Activated naive CD8-positive, alpha-beta T cell treated with anti-CD3 and anti-CD28 coated beads, Interleukin-2, amount 50 U/mL, for 16 hours (primary cell): ENCODE data around the gene CCL28.
"Not testable (repeated sequence)": the region's sequence is repeated elsewhere in the genome, so short reads cannot be mapped to it uniquely, and the experiment has no call there.

Source experiments
- DNase-seq: peaks from one replicate; pipeline ENCODE4 v3.0.0-alpha.2; 2020; ENCODE audit warnings: low read depth, low spot score

The CCL28 gene, protein sequence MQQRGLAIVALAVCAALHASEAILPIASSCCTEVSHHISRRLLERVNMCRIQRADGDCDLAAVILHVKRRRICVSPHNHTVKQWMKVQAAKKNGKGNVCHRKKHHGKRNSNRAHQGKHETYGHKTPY

DNA sequence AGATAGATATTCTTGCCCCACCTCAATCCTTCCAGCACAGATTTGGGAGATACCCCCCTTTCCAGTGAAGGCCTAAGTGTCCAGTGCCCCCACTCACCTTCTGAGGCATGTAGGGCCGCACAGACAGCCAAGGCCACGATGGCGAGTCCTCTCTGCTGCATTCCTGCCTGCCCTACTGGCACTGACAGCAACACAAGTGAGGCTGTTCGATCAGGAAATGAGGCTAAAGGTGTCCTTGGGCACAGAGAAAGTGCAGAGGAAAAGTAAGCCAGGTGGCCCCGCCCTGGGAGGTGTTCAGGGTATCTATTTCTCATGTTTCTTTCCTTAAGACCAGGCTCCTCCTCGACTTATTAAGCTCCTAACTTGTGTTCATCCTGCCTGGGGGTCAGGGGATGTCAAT, at the start of gene CCL28:
CCL28 (minus strand) TSS at position 236 of the 400 bp plus-strand sequence; CDS start at position 161, 75 bp downstream.
- DNase-seq: no peak

DNA sequence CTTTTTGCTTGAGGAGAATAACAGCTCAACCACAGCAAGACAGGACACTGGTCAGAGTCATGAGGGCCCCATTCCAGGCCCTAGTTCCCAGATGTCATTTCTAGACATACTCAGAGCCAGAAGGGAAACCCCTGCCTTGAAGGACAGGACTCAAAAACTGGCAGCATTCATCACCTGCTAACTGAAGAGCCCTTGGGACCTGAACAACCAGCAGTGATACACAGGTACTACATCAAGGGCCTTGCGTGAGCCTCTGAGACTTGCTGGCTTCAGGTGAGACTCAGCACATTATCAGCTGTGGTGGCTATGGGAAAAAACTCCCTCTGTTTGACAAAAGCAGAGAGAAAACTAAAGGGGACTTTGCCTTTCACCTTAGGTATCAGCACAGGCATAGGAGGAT, 48.9 kb upstream of the CCL28 start:
- DNase-seq: no peak

DNA sequence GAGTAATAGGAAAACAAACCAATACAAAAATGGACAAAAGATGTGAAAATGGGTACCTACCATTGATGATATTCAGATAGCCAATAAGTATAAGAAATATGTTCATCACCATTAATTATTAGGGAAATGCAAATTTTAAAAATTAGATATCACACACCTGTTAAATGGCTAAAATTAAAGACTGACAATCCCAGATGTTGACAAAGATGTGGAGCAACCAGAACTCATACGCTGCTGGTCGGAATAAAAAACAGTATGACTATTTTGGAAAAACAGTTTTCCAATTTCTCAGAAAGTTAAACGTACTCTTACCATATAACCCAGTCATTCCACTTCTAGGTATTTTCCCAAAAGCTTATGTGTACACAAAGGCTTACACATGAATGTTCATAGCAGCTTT, 44.4 kb upstream of the CCL28 start:
- no peak for DNase-seq

DNA sequence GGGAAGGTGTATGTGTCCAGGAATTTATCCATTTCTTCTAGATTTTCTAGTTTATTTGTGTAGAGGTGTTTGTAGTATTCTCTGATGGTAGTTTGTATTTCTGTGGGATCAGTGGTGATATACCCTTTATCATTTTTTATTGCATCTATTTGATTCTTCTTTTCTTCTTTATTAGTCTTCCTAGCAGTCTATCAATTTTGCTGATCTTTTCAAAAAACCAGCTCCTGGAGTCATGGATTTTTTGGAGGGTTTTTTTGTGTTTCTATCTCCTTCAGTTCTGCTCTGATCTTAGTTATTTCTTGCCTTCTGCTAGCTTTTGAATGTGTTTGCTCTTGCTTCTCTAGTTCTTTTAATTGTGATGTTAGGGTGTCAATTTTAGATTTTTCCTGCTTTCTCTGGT, 29.4 kb upstream of the CCL28 start:
- DNase-seq: not testable (repeated sequence)

DNA sequence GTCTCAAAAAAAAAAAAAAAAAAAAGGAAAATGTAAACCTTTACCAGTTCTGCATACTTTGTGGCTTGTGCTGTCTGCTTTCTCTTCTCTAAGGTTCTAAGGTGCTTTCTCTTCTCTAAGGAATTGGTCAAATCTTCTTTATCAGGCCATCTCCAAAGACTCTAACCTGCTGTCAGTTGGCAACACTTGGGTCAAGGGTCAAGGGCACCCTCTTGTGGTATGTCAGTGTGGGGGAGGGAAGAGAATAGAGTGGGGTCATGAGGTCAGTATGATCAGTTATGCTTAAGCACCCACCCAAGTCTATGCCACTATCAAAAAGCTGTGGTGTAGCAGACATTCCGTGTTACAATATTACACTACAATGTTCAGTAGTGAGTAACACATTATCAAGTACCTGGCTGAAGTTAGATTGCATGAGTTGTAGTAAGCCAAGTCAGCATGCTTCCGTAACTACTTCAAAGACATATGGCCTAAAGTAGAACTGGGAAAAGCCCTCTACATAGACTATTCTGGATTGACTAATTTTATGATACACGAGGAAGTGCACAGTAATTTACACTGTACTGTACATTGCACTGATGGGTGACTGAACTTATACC, 25.0 kb upstream of the CCL28 start:
- DNase-seq: no peak

DNA sequence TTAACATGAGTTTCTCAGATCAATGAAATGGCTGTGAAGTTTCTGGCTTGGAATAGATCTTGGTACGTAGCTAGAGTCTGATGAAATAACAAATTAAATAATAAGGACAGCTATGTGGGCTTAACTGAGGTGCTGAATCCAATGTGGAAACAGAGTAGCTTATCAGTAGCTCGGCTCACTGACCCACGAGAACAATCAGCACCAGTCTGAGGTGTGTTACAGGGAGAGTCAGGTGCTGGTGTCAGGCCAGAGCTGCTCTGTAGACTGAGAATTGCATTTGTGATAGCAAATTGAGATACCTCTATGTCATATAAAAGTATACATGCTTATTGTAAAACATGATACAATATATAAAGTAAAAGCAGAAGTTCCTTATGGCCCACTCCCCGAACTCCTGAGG, 21.2 kb upstream of the CCL28 start:
- no peak for DNase-seq

DNA sequence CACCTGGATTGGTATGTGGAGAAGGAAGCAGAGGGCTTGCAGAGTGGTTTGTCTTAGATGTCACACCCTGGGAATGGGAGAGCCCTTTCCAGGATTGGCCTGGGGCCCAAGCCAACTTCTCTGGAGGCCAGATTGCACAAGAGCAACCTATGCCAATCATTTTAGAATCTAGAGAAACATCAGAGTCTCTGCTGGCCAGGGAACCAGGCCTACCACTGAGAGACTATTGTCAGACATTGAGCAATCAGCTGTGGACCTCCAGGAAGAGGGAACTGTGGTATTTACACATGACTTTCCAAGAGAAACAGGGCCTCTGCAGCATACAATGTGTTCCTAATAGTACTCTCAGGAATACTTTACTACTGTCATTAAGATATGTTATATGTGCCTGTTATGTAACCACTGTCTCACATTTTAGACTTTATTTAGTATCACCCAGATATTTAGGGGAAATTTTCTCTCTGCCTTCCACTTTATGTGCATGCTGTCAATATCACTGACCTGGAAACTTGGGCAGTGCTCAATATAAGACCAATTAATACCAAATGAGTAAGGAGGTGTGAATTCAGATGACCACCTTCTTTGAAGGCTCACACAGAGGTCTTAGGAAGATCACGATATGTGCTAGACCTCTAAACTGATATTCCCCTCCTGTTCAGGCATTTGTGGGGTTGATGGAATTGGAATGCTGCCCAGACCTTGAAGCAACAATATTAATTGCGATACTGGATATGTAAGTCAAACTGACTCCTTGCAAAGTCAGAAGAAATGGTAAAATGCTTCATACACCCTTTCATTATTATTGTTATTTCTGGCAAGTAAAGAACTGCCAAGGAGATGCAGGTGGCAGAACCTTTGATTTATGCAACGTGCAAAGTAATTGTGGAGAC, 20.5 kb upstream of the CCL28 start:
- DNase-seq: no peak

DNA sequence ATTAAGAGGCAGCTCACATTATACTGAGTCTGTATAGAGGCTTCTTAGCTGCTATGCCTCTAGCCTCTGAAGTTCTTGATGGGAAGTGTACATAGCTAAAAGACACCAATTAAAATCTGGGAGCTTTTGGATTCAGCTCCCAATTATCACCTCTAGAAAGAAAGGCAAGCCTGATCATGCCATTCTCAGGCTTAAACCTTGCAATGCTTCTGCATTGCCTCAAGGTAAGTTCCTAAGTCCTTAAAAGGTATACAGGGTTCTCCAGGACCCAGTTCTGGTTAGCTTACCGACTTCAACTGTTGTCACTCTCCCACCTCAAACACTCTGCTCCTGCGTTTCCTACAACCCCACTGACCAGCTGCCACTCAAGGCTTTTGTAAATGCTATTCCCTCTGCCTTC, 17.5 kb upstream of the CCL28 start:
- no peak for DNase-seq

DNA sequence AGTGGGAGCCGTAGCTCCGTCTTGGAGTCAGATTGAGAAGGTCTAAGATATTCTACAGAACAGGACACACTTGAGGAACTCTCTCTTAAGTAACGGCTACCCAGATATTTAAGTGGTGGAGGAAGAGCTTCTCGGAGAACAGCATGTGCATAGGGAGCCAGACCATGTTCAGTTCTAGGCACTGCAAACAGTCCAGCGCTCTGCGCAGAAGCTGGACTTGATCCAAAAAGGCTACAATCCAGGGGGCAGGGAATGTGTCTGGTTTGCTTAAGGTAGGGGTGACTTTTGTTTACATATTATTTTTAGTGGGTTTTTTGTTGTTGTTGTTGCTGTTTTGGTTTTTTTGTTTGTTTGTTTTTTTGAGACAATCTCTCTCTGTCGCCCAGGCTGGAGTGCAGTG, 16.8 kb upstream of the CCL28 start:
- DNase-seq: no peak

DNA sequence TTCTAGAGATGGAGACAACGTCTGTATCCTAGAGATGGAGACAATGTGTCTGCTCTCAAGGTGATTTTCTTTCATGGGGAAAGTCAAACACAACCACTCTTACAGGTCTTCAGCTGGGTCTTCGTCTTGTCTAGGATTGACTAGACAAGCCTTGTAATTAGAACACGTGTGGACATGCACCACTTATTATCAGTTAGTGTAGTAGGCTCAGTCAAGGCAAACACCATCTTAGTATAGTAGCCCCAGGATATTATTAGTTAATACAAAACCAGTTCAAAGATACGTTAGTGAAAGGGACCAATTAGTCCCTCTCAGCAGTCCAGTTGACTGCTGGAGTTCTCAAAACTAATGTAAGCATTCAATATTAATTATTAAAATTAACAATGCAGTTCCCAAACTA, 15.1 kb upstream of the CCL28 start:
- DNase-seq: no peak

DNA sequence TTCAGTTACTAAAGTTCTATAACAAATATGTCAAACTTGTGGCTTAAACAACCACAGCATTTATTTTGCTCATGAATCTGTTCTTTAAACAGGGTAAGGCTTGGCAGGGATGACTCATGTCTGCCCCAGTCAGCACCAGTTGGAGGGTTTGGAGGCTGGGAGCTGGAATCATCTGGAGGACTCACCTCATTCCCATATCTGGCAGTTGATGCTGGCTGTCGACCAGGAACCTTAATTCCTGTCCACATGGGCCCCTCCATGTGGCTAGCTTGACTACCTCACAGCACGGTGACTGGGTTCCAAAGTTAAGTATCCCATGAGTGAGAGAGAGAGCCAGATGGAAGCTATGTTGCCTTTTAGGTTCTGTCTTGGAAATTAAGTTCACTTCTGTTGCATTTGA, 13.8 kb upstream of the CCL28 start:
- no peak for DNase-seq

DNA sequence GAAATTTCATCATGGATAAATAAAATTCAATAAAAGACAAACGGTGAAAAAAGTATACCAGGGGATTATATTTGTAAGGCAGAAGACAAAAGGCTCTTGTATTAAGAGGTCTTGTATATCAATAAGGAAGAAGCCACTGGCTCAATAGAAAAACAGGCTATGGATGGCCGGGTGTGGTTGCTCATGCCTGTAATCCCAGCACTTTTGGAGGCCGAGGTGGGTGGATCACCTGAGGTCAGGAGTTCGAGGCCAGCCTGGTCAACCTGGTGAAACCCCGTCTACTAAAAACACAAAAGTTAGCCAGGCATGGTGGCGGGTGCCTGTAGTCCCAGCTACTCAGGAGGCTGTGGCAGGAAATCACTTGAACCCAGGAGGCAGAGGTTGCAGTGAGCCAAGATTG, 10.9 kb upstream of the CCL28 start:
- DNase-seq: not testable (repeated sequence)

DNA sequence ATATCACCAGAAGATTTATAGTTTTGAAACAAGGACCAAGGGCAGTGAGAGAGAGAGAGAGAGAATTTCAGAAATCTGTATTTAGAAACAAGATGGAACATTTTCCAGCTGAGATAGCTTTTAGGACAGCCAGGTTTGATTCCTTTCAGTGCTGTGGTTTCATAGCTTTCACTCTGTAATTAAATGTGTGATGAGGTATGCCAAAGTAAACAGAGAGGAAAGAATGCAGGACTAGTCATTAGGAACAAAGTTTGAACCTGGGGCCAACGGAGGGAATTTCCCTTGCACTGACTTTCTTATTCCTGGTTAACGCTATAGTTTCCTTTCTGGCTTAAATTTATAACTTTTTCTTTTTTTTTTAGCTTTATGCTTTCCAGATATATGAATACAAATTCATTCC, 10.0 kb upstream of the CCL28 start:
- DNase-seq: no peak

DNA sequence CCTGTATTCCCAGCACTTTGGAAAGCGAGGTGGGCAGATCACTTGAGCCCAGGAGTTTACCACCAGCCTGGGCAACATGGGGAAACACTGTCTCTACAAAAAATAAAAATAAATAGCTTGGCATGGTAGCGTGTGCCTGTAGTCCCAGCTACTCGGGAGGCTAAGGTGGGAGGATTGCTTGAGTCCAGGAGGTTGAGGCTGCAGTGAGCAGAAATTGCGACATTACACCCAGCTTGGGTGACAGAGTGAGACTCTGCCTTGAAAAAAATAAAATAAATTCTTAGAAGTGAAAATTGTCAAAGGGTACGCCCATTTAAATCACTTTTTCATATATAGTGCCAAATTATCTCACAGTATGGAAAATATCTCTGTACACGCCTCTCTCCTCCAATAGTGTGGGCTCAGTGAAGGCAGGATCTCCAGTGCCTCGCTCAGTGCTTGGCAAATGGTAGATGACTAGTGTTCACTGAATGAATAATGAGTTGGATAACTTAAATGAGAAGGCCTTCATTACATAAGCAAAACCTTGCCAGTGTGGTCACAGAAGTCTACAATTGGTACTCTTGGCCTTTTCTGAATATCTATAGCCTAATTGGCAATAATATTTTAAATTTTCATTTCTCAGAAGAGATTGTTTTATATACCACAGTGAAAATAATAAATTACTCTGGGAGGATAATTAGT, 9.4 kb upstream of the CCL28 start:
- no peak for DNase-seq

DNA sequence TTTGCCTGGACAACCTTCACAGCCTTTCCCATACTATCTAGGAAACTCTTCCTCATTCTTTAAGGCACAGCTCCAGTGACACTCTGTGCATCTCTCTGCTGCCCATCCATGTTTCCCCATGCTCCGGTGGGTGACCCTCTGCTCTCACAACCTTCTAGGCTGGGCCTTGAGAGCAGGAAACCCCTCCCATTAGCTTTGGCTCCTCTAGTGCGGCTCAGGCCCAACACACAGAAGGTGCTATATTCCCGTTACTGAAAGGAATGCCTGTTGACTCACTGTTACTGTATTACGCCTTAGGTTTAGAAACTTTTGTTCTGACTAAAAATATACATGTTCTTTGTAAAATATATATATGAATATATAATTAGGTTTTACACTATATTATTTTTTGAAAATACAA, 8.1 kb upstream of the CCL28 start:
- no peak for DNase-seq

DNA sequence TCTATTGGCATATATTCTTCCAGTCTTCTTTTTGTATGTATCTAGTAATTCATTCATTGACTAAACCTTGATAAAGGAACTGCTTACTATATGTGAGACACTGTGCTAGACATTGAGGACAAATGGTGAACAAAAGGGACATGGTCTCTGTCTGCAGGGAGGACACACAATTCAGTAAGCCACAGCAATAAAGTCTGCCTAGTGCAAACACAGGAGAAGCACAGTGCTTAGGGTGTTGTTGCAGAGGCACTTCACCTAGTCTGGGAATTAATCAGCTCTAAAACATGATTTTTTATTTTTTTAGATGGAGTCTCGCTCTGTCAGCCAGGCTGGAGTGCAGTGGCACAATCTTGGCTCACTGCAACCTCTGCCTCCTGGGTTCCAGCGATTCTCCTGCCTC, 6.4 kb upstream of the CCL28 start:
- DNase-seq: no peak

DNA sequence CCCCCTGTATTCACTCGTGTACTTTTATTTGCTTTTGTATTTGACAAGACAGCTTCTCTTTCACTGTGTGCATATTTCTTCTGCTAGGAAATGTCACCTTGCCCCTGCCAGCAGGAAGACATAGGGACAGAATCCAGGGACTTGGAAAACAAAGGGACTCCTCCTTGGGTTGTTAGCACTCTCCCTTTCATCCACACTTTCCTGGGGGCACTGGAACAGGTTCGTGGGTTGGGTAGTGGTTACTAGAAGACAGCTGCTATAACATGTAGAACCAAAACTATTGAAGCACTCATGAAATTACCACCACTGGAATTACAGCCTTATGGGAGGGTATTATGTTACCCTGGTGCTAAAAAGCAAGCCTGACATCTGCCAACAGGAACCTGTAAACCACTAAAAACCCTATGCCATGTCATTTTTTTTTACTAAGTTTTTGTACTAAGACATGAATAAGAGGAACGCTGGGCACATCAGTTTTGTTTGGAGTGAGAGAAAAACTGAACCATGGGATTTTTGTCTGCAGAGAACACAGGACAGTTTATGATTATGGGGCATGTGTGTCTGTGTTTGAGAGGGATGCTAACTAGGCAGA, 4.7 kb upstream of the CCL28 start:
- DNase-seq: no peak

DNA sequence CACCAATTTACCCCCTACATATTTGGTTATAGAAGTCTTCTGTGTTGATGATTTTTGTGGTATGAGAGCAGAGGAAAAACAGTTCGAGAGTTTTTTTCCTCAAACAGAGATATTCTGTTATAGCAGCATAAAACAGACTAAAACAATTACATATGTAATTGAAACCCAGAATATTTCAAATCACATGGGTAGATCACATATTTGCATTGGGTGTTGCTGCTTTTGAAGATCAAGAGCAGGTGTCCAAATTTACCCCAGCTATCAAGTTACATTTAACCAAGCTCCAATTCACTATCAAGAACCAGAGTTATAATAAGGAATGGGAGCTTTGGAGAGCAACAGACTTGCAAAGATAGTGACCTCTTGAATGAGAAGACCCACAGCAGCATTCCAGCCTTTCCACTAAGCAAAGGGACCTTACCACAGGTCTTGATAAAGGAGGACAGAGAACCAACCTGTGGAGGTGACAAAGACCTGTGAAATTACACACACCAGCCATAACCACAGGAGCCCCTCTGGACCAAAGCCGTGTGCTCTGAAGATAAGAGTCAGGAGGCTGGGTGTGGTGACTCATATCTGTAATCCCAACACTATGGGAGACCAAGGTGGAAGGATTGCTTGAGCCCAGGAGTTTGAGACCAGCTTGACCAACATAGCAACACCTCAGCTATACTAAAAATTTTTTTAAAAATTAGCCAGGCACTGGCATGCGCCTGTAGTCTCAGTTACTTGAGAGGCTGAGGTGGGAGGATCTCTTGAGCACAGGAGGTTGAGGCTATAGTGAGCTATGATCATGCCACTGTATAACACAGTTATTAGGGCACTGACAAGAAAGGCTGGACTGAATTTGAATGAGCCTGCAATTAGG, 4.0 kb upstream of the CCL28 start:
- no peak for DNase-seq

DNA sequence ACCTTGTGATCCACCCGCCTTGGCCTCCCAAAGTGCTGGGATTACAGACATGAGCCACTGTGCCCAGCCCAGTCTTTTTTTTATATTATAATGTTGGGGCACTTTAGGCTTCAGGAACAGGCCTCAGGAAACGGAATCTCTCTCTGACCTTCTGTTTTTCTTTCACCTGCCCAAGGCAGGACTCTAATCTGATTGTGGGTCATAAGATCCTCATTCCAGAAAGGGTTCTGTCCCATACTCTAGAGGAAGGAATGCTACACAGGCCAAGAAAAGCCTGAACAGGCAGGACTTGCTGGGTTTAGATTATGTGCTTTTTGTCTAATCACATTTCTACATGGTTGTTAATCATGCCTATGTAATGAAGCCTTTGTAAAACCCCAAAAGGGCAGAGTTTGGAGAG, 1.8 kb upstream of the CCL28 start:
- no peak for DNase-seq

DNA sequence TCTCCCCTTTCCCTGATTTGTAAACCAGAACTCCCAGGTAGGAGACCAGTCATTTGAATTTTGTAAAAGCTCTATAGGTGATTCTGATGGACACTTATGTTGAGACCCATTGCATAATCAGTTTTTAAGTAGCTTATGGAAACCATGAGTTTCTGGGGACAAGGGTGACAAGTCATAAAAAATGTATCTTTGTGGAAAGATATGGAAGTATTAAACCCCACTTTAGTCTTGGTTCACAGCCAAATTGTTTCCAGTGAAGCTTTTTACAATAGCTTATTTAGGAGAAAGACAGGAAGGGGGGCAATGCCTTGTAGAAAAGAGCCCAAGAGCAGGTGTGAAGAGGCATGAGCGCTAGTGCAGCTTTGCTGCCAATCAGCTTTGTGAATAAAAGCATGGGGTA, 453 bp upstream of the CCL28 start:
- no peak for DNase-seq

DNA sequence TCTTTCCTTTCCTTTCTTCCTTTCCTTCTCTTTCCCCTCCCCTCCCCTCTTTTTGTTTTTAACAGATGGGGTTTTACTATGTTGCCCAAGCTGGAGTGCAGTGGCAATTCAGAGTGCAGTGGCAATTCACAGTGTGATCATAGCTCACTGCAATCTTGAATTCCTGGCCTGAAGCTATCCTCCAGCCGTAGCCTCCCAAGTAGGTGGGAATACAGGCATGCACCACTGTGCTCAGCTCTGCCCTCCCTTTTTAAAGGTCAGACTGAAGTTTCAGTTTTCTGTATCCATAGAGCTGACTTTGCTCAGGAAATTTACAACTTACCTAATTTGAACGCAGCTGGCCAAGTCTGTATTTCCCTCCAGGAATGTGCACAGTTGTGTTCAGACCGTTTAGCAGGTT, 696 bp downstream of the CCL28 start:
- no peak for DNase-seq
